ENCODE data around the gene DIP2C.
"Not testable (repeated sequence)": the region's sequence is repeated elsewhere in the genome, so short reads cannot be mapped to it uniquely, and the experiment has no call there.

DIP2C gene

DNA sequence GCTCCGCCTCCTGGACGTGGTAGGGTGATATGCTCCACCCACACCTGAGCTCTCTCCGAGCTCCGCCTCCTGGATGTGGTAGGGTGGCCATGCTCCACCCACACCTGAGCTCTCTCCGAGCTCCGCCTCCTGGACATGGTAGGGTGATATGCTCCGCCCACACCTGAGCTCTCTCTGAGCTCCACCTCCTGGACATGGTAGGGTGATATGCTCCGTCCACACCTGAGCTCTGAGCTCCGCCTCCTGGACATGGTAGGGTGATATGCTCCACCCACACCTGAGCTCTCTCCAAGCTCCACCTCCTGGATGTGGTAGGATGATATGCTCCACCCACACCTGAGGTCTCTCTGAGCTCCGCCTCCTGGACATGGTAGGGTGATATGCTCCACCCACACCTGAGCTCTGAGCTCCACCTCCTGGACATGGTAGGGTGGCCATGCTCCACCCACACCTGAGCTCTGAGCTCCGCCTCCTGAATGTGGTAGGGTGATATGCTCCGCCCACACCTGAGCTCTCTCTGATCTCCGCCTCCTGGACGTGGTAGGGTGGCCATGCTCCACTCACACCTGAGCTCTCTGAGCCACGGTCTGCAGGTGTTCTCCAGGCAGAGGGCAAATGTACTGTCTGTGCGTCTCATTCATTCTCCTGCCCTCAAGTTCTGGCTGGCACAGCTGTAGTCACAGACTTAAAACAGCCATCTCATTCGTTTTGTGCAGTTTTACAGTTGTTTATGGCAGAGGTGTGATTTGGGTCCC is 252.4 kb downstream of the DIP2C start:
- no peak for DNase-seq

DNA sequence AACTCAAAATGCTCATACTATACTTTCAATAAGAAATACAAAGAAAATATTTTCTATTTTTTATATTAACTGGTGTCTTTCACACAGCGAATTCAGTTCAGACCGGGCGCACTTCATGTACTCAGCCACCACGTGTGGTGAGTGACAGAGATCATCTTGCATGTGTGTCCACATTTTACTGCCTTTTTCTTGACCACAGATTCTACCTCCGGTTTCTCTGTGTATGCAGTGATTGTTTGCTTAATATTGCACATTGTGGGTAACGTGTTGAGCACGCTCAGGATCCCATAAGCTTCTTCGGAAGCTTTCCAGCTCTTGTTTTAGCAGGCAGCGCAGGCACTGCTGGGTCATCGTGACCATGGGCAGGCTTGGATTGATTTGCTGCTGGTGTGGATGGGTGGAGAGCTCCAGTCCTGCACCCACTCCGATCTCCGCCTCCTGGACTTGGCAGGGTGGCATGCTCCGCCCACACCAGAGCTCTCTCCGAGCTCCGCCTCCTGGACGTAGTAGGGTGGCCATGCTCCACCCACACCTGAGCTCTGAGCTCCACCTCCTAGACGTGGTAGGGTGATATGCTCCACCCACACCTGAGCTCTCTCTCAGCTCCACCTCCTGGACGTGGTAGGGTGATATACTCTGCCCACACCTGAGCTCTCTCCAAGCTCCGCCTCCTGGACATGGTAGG is 253.3 kb downstream of the DIP2C start:
- no peak for DNase-seq

DNA sequence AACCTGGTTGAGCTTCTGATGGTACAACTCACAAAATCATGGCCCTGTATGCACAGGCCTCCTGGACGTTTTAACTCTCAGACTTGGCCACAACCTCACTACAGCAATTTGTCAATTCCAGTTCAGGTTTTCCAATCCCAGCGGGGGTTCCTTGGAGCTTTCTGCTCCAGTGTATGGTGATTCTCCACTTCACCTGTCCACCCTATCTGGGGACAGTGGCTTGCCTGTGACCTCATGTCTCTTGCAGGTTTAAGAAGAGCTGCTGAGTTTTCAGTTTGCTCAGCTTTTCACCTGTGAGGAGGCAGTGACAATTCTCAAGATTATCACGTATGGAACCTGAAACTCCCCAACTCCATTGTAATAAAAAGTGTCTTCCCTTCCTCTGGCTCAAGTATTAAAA is 254.1 kb downstream of the DIP2C start:
- DNase-seq = no peak

DNA sequence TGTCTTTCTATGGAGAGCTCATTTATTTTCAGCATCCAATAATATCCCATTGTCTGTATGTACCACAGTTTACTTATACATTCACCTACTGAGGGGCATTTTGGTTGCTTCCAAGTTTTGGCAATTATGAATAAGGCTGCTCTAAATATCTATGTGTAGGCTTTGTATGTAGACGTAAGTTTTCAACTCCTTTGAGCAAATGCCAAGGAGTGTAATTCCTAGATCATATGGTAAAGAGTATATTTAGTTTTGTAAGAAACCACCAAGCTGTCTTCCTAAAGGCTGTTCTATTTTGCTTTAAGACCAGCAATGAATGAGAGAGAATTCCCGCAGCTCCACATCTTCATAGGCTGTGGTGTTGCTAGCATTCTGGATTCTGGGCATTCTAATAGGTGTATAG is 259.8 kb downstream of the DIP2C start:
- no peak for DNase-seq

DNA sequence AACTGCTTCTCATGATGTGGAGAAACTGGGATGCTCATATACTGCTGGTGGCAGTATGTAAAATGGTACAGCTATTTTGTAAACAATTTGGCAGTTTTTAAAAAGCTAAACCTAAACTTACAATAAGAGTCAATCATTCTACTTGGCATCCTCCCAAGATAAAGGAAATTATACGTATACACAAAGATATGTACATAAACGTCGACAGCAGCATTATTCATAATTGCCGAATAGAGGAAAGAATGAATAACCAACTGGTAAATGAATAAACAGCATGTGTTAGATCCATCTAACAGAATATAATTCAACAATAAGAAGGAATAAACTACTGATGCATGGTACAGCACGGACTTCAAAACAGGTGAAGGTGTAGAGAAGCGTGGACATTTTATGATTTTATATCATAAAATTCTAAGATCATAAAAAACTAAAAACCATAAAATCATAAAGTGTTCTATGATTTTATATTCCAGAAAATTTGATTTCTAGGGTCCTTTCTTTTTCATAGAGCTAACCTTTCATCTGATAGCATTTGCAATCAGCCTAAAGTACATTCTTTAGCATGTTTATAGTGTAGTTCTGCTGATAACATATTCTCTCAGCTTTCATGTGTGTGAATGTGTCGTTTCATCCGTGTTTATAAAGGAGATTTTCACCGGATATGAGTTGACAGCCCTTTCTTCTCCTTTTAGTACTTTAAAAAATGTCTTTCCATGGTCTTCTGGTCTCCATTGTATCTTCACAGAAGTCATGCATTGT is 261.5 kb downstream of the DIP2C start:
- no peak for DNase-seq

DNA sequence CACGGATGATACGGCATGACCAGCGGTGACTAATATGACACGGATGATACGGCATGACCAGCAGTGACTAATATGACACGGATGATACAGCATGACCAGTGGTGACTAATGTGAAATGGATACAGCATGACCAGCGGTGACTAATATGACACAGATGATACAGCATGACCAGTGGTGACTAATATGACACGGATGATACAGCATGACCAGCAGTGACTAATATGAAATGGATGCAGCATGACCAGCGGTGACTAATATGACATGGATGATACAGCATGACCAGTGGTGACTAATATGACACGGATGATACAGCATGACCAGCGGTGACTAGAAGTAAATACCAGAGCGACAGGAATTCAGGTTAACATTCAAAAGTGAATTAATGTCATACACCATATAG is 264.1 kb downstream of the DIP2C start:
- not testable (repeated sequence) for DNase-seq

DNA sequence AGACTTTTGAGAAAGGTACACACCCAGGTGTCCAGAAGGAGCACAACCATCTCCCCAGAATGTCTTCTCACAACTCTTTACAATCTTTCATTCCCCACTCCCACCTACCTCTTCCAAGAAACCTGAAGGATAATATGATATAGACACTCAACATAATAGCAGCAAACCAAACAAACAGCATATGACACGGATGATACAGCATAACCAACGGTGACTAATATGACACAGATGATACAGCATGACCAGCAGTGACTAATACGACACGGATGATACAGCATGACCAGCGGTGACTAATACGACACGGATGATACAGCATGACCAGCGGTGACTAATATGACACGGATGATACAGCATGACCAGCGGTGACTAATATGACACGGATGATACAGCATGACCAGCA is 264.7 kb downstream of the DIP2C start:
- not testable (repeated sequence) for DNase-seq

DNA sequence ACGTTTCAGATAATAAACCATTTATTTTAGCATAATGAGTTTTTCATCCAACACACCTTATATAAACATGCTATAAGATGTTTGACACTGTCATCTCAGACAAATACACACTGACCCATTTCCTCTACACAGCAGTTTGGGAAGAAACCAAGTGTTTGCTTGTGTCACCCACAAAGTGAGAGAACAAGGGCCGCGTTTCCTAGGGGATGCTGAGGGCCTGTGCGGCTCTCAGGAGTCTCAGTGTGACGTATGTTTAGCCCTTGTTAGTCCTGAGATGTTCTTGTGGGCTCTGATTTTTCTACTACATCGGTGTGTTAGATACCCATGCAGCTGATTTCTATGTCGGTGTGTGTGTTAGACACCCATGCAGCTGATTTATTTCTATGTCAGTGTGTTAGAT is 266.3 kb downstream of the DIP2C start:
- DNase-seq = no peak

DNA sequence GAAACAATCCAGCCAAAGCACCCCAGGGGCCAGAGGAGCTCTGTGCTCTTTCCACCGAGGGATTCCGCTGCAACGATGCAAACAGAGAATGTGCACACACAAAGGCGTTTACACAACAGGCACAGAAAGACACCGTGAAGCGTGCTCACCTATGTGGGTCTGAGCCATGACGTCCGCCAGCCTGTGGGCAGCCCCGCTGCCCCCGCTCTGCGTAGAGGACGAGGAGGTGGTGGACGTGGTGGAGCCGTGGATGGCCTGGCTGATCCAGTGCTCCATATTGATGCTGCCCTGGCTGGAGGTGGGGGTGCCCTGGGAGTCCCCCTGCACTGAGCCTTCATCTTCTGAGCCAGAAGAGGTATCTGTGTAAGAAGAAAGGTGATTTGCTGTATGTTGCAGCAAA is 266.8 kb downstream of the DIP2C start:
- DNase-seq = no peak

DNA sequence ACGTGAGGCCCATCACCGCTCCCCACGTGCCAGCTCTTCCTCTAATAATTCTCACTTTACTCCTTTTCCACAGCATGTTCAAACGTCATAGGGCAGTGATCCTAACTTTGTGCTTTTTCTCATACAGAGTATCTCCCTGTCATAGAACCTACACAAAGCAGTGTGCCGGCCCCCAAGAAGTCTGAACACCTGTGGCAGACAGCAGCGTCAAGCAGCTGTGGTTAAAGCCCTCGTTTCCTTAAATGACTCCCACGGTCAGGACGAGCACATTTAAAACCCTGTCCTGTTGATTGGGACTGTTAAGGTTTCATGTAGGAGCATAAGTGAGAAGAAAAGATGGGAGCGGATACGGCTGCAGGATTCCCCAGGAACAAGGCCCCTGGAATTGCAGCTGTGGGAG is 267.2 kb downstream of the DIP2C start:
- DNase-seq = no peak

DNA sequence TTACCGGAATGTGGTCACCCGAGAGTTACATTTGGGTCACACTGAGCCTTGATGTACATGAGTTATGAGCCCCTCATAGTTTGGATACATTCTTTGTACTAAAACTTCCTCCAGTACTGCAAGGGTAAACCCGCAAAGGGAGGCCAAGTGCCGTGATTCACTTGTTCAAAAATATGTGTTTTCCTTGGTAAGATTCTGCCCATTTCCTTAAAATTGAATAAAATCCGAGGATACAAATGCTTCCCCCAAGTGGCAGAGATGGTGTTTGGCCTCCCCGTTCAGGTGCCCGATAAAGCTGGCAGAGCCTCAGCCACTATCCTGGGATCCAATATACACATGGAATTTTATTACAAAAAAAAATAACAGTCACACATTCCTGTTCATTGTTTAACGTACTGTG is 268.3 kb downstream of the DIP2C start:
- DNase-seq = no peak

DNA sequence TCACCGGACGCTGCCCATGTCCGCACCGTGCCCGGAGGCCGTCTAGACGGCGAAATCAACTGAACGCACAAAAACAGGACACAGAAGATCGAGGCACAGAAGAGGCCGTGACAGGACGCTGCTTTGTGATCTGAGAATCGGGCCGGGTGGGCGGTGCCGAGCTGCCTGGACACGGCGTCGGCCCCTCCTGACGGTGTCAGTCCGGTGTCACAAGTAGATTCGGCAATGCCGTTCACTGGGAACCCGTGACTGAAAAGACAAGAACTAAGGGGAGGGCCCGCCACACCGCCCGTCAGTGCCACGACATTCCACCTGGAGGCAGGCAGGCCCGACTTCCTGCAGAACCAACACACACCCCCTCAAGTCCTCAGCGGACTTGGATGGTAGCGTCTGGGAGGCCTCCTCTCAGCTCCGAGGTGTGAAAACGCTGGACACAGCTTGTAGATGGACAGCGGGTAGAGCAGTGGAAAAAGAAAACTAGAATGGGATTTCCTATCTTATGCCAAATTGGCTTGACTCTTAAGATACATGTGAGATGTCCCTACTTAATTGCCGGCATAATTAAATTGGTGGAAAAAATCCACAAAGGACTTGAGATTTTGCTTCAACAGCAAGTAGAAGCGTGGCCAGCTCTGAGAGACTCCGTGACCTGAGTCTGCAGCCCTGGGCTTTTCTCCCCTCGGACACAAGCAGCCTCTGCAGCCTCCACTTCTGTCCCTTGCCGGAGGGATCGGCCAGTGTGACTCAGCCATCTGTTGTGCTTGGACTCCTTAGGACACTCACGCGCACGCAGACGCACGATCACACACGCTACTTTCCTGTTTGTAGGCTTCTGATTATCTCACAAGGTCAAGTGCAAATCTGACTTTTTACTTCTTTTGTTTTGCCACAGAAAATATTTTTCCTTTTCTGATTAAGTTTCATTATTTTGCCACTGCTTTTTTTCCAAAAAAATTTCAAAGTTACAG is 269.0 kb downstream of the DIP2C start:
- DNase-seq = no peak

DNA sequence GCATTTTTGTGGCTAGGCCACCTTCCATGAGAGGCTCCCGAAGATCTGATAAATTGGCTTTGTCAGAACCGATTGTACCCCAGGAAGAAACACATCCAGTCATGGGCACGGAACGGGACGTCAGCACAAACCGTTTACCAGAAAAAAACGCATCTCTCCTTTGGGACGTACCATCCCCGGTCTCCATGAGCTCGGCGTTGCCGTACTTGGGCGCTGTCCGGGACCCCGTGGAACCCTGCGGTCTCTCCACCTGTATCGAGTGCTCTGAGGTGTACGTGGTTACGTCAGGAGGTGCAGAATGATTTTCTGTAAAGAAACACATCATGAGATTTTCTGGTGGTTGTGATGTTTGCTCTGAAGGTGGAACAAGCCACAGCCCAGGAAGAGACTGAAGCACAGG is 270.6 kb downstream of the DIP2C start:
- DNase-seq = no peak

DNA sequence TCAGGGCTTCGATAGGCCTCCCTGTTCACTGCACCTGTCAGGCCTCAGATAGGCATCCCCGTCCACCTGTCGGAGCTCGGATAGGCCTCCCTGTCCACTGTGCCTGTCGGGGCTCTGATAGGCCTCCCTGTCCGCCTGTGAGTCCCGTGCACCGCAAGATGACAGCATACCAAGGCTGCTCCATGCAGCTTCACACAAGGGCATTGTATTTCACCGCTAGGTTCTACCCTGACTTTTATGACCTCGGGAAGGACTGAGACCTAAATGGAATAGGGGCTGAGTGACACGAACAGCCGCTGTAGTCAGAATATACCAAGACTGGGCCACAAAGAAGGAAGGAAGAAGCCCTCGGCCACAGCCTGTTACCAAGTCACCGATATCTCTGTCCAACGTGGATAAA is 271.2 kb downstream of the DIP2C start:
- no peak for DNase-seq

DNA sequence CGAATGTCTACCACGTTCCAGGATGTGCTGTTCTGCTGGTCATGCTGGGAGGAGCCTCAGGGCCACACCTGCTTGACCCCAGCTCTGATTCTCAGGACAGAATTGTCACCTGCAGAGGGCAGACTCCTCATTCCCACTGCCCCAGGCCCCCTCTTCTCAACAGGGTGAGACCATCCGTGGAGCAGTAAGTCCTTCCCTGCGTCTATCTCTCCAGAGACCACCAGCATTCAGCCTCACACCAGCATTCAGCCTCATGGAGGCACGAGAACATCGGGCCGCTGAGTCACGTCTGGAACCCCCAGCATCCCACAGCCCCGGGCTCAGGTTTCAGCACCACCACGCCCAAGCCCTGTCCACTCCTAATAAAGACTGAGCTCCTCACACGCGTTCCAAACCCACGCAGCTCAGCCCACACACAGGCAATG is 273.4 kb downstream of the DIP2C start:
- DNase-seq = no peak

DNA sequence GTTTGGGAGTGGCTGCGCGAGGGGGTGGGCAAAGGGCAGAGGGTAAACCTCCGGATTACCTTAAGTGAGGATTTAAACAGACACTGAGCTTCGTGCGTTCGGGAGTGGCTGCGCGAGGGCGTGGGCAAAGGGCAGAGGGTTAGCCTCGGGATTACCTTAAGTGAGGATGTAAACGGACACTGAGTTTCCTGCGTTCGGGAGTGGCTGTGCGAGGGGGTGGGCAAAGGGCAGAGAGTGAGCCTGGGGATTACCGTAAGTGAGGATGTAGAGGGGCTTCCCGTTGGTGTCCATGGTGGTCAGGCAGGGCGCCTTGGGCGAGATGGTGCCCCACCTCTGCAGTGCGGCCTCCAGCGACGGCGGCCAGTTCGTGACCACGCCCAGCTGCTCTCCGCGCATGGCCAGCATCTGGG is 275.8 kb downstream of the DIP2C start:
- no peak for DNase-seq

DNA sequence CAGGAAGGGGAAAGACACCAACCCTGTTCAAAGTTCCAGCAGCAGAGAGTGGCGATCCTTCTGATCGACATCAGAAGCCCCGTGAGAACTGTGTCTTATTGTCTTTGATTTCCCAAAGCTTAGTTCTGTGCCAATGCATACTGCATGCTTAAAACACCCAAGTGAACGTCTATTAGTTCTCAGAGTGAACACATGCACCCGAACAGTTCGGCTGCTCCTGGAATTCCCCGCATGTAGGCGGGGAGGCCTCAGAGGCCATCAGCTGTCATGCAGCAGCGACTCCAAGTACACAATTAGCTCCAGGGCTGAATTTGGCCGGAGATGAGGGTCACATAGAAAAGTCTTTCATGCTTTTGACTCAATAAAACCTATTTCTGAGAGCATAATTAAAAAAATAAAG is 277.4 kb downstream of the DIP2C start:
- DNase-seq = no peak

DNA sequence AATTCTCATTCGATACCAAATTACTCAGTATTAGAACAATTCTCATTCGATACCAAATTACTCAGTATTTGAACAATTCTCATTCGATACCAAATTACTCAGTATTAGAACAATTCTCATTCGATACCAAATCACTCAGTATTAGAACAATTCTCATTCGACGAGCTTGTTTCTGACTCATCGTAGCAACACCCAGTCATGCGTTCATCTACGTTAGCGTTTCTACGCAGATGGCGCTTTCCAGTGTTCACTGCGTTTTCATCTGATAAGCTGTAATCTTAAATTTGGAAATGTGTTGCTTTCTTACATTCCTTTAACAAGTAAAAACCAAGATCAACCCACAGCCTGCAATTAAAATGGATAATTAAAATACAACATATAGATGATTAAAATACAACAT is 277.9 kb downstream of the DIP2C start:
- DNase-seq = no peak

DNA sequence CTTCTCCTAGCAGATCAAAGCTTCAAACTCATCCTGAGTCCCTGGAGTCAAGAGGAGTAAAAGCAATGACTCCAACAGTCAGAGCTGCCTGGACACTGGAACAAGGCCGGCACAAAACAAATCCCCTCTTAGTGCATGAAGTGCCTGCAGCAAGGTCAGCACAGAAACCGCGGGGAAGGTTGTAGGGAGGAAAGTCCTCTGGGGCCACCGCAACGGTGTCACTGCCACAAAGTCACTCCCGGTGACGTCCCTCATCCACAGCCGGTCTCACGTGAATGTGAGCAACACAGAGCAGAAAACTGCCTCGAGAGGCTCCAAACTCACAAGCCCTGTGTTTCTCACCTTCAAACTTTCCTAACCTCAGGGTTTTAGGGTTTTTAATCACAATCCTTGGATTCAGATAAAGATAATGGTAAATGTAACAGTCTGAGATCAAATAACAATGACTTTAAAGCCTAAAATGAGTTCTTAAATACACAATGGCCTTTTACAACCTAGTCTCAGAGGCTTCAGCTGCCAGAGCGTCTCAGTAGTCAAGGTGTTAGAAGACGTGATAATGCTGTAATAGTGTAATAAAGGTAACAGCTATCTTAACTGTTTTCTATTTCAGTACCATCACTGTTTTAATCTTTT is 279.9 kb downstream of the DIP2C start:
- no peak for DNase-seq

DNA sequence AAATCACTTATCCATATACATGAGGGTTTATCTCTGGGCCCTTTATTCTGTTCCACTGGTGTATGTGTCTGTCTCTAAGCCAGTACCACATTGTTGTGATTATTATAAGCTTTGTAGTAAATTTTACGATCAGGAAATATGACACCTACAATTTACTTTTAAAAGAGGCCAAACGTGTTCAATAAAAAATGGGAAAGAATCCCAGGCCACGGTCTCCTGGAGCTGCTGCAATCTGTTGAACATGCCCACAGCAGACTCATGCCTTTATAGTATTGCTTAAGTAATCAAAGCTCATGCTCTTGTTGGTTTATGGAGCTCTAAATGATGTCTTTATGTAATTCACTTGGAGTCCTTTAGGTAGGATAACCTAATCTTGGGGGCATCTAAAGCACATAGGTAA is 281.2 kb downstream of the DIP2C start:
- no peak for DNase-seq

DNA sequence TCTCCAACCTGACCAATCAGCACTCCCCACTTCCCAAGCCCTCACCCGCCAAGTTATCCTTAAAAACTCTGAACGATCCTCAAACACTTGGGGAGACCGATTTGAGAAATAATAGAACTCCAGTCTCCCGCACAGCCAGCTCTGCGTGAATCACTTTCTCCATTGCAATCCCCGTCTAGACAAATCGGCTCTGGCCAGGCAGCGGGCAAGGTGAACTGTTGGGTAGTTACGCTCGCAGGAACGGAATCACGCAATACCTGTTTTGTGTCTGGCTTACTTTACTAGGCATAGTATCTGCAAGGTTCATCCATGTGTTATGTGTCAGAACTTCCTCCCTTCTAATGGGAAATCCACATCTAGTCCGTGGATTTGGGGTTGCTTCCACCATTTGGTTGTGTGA is 282.5 kb downstream of the DIP2C start:
- DNase-seq = no peak

DNA sequence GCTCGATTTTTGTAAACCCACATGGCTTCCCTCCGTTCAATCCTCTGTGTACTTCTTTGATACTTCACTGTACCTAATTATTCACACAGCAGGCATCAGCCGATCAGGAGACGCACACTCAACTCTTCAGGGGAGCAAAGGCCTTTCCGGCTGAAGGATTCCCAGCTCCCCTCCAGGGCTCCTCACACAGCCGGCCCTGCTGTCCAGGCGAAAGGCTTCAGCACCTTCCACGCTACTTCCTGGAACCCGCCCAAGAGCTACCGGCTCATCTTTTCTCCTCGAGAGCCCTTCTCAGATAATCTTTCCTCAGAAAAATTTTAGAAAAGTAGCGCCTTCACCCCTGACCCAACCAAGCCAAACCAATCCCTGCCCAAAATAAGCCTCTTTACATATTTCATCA is 283.8 kb downstream of the DIP2C start:
- DNase-seq = no peak

Measured in suppressor macrophage treated with lipopolysaccharide for 4 hours (primary cell).